GM12865 (cell line): ENCODE results near the gene MED27.

Source experiments
- DNase-seq: peaks from one replicate; pipeline ENCODE4 v3.0.0; 2010; ENCODE audit warnings: low read depth
- H3K4me3 ChIP-seq: 2 replicates; pipeline ENCODE4 v1.5.1; 2011; ENCODE audit warnings: mild to moderate bottlenecking, low read depth, low read length, control low read depth
- TF ChIP-seq, protein P1 (sequence below): IDR thresholded peaks from 2 replicates; pipeline ENCODE4 v1.5.1; 2011; ENCODE audit warnings: low read length, control low read depth, low read depth, inconsistent platforms; ENCODE audit not compliant: insufficient read depth; ENCODE audit errors: missing control alignments

The MED27 gene

DNA sequence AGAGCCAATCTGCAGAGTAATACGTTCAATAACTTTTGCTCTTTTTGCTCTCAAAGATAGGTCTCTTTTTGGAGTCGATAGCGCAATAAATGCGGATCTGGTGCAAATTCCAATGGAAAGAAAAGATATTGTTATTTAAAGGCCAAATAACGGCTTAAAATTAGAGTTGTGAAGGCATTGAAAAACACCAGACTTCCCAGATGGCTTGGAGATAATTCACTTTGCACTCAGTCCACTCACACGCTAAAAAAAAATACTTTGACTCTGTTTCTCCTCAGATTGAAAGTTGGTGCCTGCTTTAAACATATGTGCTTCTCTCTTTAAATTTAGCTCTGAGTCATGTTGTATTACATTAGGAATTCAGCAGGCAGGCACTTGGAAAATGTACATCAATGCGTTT lies 19.5 kb upstream of the MED27 start:
- TF ChIP-seq, protein P1, sequence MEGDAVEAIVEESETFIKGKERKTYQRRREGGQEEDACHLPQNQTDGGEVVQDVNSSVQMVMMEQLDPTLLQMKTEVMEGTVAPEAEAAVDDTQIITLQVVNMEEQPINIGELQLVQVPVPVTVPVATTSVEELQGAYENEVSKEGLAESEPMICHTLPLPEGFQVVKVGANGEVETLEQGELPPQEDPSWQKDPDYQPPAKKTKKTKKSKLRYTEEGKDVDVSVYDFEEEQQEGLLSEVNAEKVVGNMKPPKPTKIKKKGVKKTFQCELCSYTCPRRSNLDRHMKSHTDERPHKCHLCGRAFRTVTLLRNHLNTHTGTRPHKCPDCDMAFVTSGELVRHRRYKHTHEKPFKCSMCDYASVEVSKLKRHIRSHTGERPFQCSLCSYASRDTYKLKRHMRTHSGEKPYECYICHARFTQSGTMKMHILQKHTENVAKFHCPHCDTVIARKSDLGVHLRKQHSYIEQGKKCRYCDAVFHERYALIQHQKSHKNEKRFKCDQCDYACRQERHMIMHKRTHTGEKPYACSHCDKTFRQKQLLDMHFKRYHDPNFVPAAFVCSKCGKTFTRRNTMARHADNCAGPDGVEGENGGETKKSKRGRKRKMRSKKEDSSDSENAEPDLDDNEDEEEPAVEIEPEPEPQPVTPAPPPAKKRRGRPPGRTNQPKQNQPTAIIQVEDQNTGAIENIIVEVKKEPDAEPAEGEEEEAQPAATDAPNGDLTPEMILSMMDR, result no peak
- DNase-seq, result no peak

DNA sequence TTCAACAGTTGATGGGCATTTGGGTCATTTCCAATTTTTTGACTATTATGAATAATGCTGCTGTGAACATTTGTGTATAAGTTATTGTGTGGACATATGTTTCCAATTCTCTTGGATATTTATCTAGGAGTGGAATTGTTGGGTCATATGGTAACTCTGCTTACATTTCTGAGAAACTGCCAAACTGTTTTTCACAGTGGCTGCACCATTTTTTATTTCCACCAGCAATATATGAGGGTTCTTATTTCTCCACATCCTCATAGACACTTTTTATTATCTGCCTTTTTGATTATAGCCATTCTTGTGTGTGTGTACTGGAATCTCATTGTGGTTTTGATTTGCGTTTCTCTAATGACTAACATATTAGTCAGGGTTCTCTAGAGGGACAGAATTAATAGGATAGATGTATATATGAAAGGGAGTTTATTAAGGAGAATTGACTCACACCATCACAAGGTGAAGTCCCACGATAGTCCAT lies 14.7 kb upstream of the MED27 start:
- DNase-seq, result no peak
- no peak overlapping the region for H3K4me3 ChIP-seq
- TF ChIP-seq, protein P1, result no peak

More for the DNA sequence above, 19.5 kb upstream of the MED27 start:
- no peak overlapping the region for H3K4me3 ChIP-seq

DNA sequence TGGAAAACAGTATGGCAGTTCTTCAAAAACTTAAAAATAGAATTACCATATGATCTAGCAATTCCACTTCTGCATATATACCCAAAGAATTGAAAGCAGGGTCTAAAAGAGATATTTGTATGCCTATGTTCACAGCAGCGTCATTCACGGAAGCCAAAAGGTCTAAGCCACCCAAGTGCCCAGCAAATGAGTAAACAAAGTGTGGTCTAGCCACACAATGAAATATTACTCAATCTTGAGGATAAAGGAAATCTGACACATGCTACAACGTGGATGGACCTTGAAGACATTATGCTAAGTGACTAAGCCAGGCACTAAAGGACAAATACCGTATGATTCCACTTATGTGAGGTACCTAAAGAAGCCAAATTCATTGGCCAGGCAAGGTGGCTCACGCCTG lies 11.1 kb upstream of the MED27 start:
- no peak overlapping the region for H3K4me3 ChIP-seq
- TF ChIP-seq, protein P1, result no peak
- DNase-seq, result no peak

DNA sequence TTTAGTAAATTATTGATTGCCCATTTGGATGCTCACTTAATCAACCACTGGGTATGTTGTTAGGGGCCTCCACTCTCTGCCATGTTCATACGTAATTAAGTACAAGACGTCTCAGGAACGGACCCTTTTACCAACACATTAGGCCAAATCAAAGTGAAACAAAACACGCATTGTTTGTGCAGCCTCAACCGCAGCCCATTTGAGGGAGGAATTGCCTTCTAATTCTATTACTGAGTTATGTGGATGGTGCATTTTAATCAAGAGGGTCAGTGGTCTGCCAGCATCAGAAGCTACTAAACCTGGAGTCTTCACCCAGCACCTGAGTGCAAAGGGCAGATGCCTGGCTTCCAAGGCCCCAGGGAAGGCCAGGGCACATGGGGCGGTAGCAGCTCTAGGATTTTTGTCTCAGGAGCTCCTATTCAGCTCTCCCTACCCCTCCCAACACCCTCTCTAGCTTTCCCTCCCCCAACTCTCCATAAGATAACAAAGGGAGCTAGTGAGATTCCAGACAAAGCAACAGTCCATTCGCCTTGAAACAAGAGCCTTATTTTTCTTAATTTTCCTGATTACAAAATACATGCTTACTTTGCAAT lies 7.9 kb upstream of the MED27 start:
- no peak for DNase-seq
- H3K4me3 ChIP-seq, result no peak overlapping the region
- TF ChIP-seq, protein P1, result no peak

DNA sequence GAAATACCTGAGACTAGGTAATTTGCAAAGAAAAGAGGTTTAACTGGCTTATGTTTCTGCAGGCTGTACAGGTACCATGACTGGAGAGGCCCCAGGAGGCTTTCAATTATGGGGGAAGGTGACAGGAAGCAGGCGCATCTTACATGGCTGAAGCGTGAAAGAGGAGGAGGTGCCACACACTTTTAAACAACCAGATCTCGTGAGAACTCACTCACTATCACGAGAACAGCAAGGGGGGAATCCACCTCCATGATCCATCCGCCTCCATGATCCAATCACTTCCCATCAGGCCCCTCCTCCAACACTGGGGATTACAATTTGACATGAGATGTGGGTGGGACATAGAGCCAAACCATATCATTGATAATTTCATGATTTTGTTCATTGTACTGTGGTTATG lies 2.5 kb upstream of the MED27 start:
- TF ChIP-seq, protein P1, result no peak
- H3K4me3 ChIP-seq, result no peak overlapping the region
- no peak for DNase-seq

DNA sequence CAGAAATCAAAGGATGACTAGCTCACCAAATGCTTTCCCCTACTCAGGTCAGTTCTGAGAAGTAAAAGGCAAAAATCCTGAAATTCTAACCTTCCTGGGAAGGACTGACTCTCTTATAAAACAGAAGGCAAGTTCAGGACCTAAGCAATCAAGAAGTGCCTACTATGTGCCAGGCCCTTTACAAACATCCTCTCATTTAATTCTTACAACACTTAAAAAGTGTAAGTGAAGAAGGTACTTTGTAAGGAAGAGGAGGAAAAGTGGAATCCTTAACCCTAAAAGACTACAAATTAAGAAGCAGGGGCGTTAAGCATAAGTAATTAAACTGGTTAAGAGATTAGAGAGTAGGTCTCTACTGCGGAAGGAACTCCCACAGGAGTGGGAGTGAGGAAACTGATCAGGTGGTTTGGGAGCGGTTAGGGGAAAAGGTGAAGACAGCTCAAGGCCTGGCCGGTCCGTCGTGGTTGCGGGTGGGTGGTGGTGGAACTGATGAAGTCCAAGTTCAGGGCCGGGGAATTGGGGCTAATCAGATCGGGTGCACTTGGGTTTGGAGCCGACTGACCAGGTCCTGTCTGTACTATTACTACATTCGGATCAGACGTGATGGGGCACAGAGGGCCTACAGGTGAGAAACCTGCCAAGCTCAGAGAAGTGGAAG lies 839 bp downstream of the MED27 start:
- TF ChIP-seq, protein P1, result no peak
- peak; percentile 4 for DNase-seq
- peak overlapping the region; percentile 98 for H3K4me3 ChIP-seq
